HEK293T (cell line): ENCODE data around the gene TRAM2.

ENCODE experiments used
- FOXK2 ChIP-seq: fragments of 450-650 bp; IDR thresholded peaks from 2 replicates; pipeline ENCODE4 v1.6.1; 2016; ENCODE audit warnings: mild to moderate bottlenecking
- FOXM1 ChIP-seq: fragments of 450-650 bp; IDR thresholded peaks from 2 replicates; pipeline ENCODE4 v1.6.1; 2017; ENCODE audit warnings: mild to moderate bottlenecking, borderline replicate concordance
- SP1 ChIP-seq: fragments of 450-650 bp; IDR thresholded peaks from 2 replicates; pipeline ENCODE4 v1.6.1; 2017
- SUZ12 ChIP-seq: fragments of 450-650 bp; IDR thresholded peaks from 2 replicates; pipeline ENCODE4 v1.6.1; 2016; ENCODE audit warnings: mild to moderate bottlenecking

- TF ChIP-seq SUZ12 (no peak), FOXK2 (no peak), SP1 (no peak), FOXM1 (no peak)
These were observed 74.4 kb downstream of the TRAM2 start for GRCh38 chr6:52502306-52503029.
